Tibial nerve (tissue), 3 donors: ENCODE data around the gene KIF13A.

Experiments
- CTCF ChIP-seq, 5 experiments: fragments of 200-600 bp in 3 of 5; fragments of 450-650 bp in 2 of 5; sonication (generic) in 3 of 5; IDR thresholded peaks; one replicate each; pipeline ENCODE4 v1.5.1; 2016 to 2019; ENCODE audit warnings: antibody characterized with exemption in 5 of 5, mild to moderate bottlenecking in 3 of 5, moderate library complexity in 2 of 5
- POLR2A ChIP-seq, 2 donors: fragments of 450-650 bp; IDR thresholded peaks; one replicate each; pipeline ENCODE4 v1.6.1; 2017; ENCODE audit warnings: antibody characterized with exemption in 2 of 2, mild to moderate bottlenecking in 2 of 2, moderate library complexity in 2 of 2

DNA sequence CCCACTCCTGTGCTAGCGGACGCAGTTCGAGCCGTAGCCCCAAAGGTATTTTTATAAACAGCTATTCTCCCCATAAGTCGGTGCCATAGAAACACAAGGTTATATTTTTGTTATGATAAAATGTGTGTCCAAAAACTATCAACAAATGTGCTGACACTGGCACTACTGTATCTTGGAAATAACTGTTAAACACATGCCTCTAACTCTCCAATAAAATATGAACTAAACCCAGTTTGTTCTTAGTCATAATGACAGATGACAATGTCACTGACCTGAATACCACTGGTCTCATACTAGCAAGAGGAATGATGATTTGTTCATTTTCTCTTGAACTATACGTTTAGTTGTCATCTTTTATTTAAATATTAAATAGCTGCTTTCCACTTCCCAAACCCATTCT is 229.3 kb downstream of the KIF13A start:
- no peak for TF ChIP-seq POLR2A (IDR thresholded peaks at IDR 0.05)
- no peak for TF ChIP-seq CTCF (IDR thresholded peaks at IDR 0.05)
